ENCODE measurements around the gene CYP3A5.

GRCh38 chr7:99617192-99617781 lies 62.5 kb downstream of the CYP3A5 start:
- TF ChIP-seq CTCF (tag by site-specific recombination; IDR thresholded peaks at IDR 0.05) (no peak), ZNF10 (tag by site-specific recombination; IDR thresholded peaks at IDR 0.05) (no peak), ELK4 (IDR thresholded peaks at IDR 0.05; ENCODE audit: borderline replicate concordance, low read depth, low read length) (no peak), ZNF624 (tag by site-specific recombination; IDR thresholded peaks at IDR 0.05) (no peak), ZNF19 (tag by site-specific recombination; IDR thresholded peaks at IDR 0.05; ENCODE audit: low read depth) (no peak), ZNF776 (tag by site-specific recombination; IDR thresholded peaks at IDR 0.05; ENCODE audit: borderline replicate concordance) (no peak), REST (tag by site-specific recombination; IDR thresholded peaks at IDR 0.05) (no peak), ZNF274 (IDR thresholded peaks at IDR 0.05; ENCODE audit: low read length) (no peak), ZNF274 (tag by site-specific recombination; IDR thresholded peaks at IDR 0.05; ENCODE audit: borderline replicate concordance) (no peak), ZSCAN16 (tag by site-specific recombination; IDR thresholded peaks at IDR 0.05) (no peak), KLF1 (tag by site-specific recombination; IDR thresholded peaks at IDR 0.05) (no peak)
